Measurements from ENCODE around the gene RGS19.

GRCh38 chr20:64038224-64038564 lies 41.1 kb downstream of the RGS19 start:
- TF ChIP-seq SP1 (IDR thresholded peaks at IDR 0.05), result no peak
- no peak for TF ChIP-seq REST (IDR thresholded peaks at IDR 0.05)
- no peak for TF ChIP-seq RAD21 (IDR thresholded peaks at IDR 0.05)
- TF ChIP-seq TAF1 (conservative IDR thresholded peaks at IDR 0.05), result no peak
- no peak for TF ChIP-seq CTCF (IDR thresholded peaks at IDR 0.05; ENCODE audit: low read depth, low read length, missing input control)
- TF ChIP-seq ATF3 (IDR thresholded peaks at IDR 0.05), result no peak
- TF ChIP-seq YY1 (IDR thresholded peaks at IDR 0.05), result no peak
- no peak for TF ChIP-seq HNF4A (conservative IDR thresholded peaks at IDR 0.05)
- no peak for TF ChIP-seq GABPA (IDR thresholded peaks at IDR 0.05 in 1 of 2, conservative IDR thresholded peaks at IDR 0.05 in 1 of 2)
- TF ChIP-seq JUND (IDR thresholded peaks at IDR 0.05), result no peak
- TF ChIP-seq MAX (IDR thresholded peaks at IDR 0.05), result no peak
- TF ChIP-seq EGR1 (IDR thresholded peaks at IDR 0.05; ENCODE audit: low read depth in 2 of 2), result no peak

Data from liver (tissue), 3 donors.